HepG2 (cell line): ENCODE measurements around the gene GASK1A. TPM values are rescaled to one million over a fixed set of nuclear protein-coding genes. Genes with fewer than 3 reads are reported as not detected.

ENCODE experiments used
- ATAC-seq: fragments of 200-7000 bp; cut with Tn5 transposase; 3 replicates; pipeline ENCODE4 v1.9.1; 2020; ENCODE audit warnings: mild to moderate bottlenecking, moderate library complexity
- BruUV-seq: library from RNA; stranded (reverse); fragments of 400-500 nt; replicated peaks from 2 replicates; lab custom pipeline; 2021; lab: Mats Ljungman, UMichigan
- CTCF ChIA-PET: fragments of 300-600 bp; formaldehyde crosslinking; extraction: SDS; loops from one replicate; lab custom pipeline; 2021; ENCODE audit warnings: low total read pairs, inconsistent platforms, low intra/inter-chr PET ratio; lab: Yijun Ruan, JAX
- POLR2A ChIA-PET: fragments of 350-600 bp; sonication (Branson Sonifier 250); formaldehyde crosslinking; loops from one replicate; lab custom pipeline; 2020; ENCODE audit warnings: antibody characterized with exemption, inconsistent platforms; lab: Yijun Ruan, JAX
- DNase-seq: peaks from one replicate; pipeline ENCODE4 v3.0.0-alpha.2; 2015; ENCODE audit warnings: low spot score
- FAIRE-seq: peaks from 3 replicates; lab custom pipeline; 2011; peaks lifted over from hg19 to GRCh38; lab: Jason Lieb, UNC
- H2AFZ ChIP-seq: one replicate; pipeline ENCODE4 v1.6.1; 2011; ENCODE audit warnings: low read length, inconsistent platforms
- H3K27ac ChIP-seq: fragments of 300-600 bp; 3 replicates; pipeline ENCODE4 v1.8.0; 2011; ENCODE audit warnings: mixed run types, mild to moderate bottlenecking, mixed read lengths, low read length, inconsistent platforms; ENCODE audit not compliant: insufficient read depth; ENCODE audit errors: extremely low read length
- H3K27me3 ChIP-seq, 2 experiments: fragments of 200-600 bp in 1 of 2; 2 replicates in 1 of 2; 3 replicates in 1 of 2; pipeline versions ENCODE4 v1.6.0 to v1.8.0; 2011; ENCODE audit warnings: low read length in 2 of 2, mild to moderate bottlenecking in 2 of 2, moderate library complexity in 2 of 2, inconsistent platforms in 1 of 2; ENCODE audit not compliant: insufficient read depth in 2 of 2, control insufficient read depth in 1 of 2
- H3K36me3 ChIP-seq, 2 experiments: fragments of 200-600 bp in 1 of 2; replicated peaks in 1 of 2; 2 replicates in 1 of 2; 3 replicates in 1 of 2; pipeline versions ENCODE4 v1.5.1 to v1.8.0; 2011; ENCODE audit warnings: low read length in 2 of 2, inconsistent platforms in 1 of 2; ENCODE audit not compliant: insufficient read depth in 2 of 2, control insufficient read depth in 1 of 2
- H3K4me1 ChIP-seq: 2 replicates; pipeline ENCODE4 v1.5.1; 2012; ENCODE audit warnings: low read length, inconsistent platforms; ENCODE audit not compliant: insufficient read depth
- H3K4me2 ChIP-seq: 2 replicates; pipeline ENCODE4 v1.6.0; 2011; ENCODE audit warnings: low read depth, low read length, inconsistent platforms
- H3K4me3 ChIP-seq, 3 experiments: fragments of 200-600 bp in 1 of 3; sonication (generic), shearing (Covaris generic) in 1 of 3; replicated peaks in 1 of 3; 2 replicates each; pipeline ENCODE4 v1.5.1; 2011 to 2016; ENCODE audit warnings: low read length in 3 of 3, inconsistent platforms in 2 of 3, low read depth in 2 of 3, mild to moderate bottlenecking in 2 of 3, control low read depth in 1 of 3, mixed read lengths in 1 of 3; ENCODE audit not compliant: insufficient read depth in 1 of 3
- H3K79me2 ChIP-seq: one replicate; pipeline ENCODE4 v1.6.1; 2011; ENCODE audit warnings: low read length, inconsistent platforms; ENCODE audit not compliant: insufficient read depth
- H3K9ac ChIP-seq: 2 replicates; pipeline ENCODE4 v1.6.0; 2011; ENCODE audit warnings: mild to moderate bottlenecking, low read depth, low read length, inconsistent platforms; ENCODE audit not compliant: insufficient read depth
- H3K9me3 ChIP-seq: 2 replicates; pipeline ENCODE4 v1.5.1; 2012; ENCODE audit warnings: mild to moderate bottlenecking, low read length
- H4K20me1 ChIP-seq: 2 replicates; pipeline ENCODE4 v1.6.0; 2011; ENCODE audit warnings: inconsistent platforms, mild to moderate bottlenecking, low read length, moderate library complexity; ENCODE audit not compliant: insufficient read depth
- HES4 ChIP-seq: sonication (generic); formaldehyde crosslinking; IDR thresholded peaks from 2 replicates; pipeline ENCODE4 v1.9.0; 2021; ENCODE audit warnings: mild to moderate bottlenecking, missing genetic modification reagents, borderline replicate concordance
- ZBTB40 ChIP-seq, 2 experiments: fragments of 450-650 bp in 1 of 2; sonication (generic) in 1 of 2; formaldehyde crosslinking in 1 of 2; IDR thresholded peaks; 2 replicates each; pipeline versions ENCODE4 v1.6.1 to v1.8.0; 2016 to 2022; ENCODE audit warnings: antibody characterized with exemption in 1 of 2, mild to moderate bottlenecking in 1 of 2, missing genetic modification reagents in 1 of 2
- WGBS: methylation state at CpG from one replicate; pipeline ENCODE4 v1.1.6; 2017; ENCODE audit warnings: low lambda C conversion rate; 5-methylcytosine and 5-hydroxymethylcytosine counted together
- in situ Hi-C: cut with HindIII; loops from 2 replicates; pipeline ENCODE4 v1.10.0; 2017; ENCODE audit warnings: low pct_unique_long_range_greater_than_20kb; ENCODE audit not compliant: extremely low pct_ligation_motif_present
- intact Hi-C: fragments of 100-400 bp; cut with micrococcal nuclease; formaldehyde crosslinking; loops from one replicate; pipeline ENCODE4 v1.10.0; 2022; ENCODE audit not compliant: unreplicated experiment
- polyA plus RNA-seq, 8 experiments: library from polyadenylated mRNA; depleted of rRNA in 3 of 8; stranded (reverse) in 7 of 8; unstranded in 1 of 8; fragments of >200 nt; fragmentation: Illumina TruSeq in 4 of 8; extraction: Trizol in 4 of 8; gene quantifications; 2 replicates each; pipeline versions ENCODE4 v1.2.1 to v1.2.3, GENCODE V29; 2011 to 2016; ENCODE audit warnings: low read depth in 4 of 8, missing spikeins in 1 of 8, mixed read lengths in 1 of 8; ENCODE audit not compliant: insufficient read depth in 1 of 8
- total RNA-seq, 5 experiments: library from RNA; depleted of rRNA; stranded (reverse); fragments of >200 nt; fragmentation: Illumina TruSeq; extraction: Trizol; gene quantifications; 2 replicates each; pipeline ENCODE4 v1.2.3, GENCODE V29; 2016; ENCODE audit warnings: low read depth in 1 of 5

Gene GASK1A
- total and polyA plus RNA-seq, 2 of the 13 experiments (the other 11 are each of a cell fraction or from before 2014, with no cell fraction given): not detected

DNA sequence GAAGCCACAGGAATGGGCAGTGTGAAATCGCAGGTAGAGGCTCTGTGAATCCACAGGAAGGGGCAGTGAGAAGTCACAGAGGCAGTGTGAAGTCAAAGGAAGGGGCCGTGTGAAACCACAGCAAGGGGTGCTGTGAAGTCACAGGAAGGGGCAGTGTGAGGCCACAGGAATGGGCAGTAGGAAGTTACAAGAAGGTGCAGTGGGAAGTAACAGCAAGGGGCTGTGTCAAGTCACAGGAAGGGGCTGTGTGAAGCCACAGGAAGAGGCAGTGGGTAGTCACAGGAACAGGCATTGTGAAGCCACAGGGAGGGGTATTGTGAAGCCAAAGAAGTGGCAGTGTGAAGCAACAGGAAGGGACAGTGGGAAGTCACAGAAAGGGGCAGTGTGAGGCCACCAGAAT lies 34.1 kb downstream of the GASK1A start:
- ChIA-PET POLR2A (no interaction called here), CTCF (no interaction called here)
- no peak overlapping the region for H3K4me2 ChIP-seq
- H3K27ac ChIP-seq: no peak overlapping the region
- intact Hi-C loops (no loop called here), in situ Hi-C loops (no loop called here)
- DNase-seq (no peak), FAIRE-seq (no peak), ATAC-seq (no peak)
- H3K9me3 ChIP-seq: peaks cover 57% of the 10 kb centered on the region
- no TSS peak for BruUV-seq
- no peaks in the 10 kb centered on the region for H3K36me3 ChIP-seq
- H4K20me1 ChIP-seq: no peaks in the 10 kb centered on the region
- H3K9ac ChIP-seq: no peak overlapping the region
- no peak overlapping the region for H2AFZ ChIP-seq
- no peaks in the 10 kb centered on the region for H3K27me3 ChIP-seq
- TF ChIP-seq ZBTB40 (IDR thresholded peaks at IDR 0.05) (no peak), ZBTB40 (CRISPR knock-in tag; IDR thresholded peaks at IDR 0.05) (no peak), HES4 (CRISPR knock-in tag) (0 out of 2 replicates have a peak, but pooled peaks have one; percentile 28)
- WGBS: 0% methylated on average over 2 of the region's 2 CpGs
- no peak overlapping the region for H3K4me3 ChIP-seq
- no peaks in the 10 kb centered on the region for H3K79me2 ChIP-seq
- H3K4me1 ChIP-seq: no peaks in the 10 kb centered on the region
